ENCODE measurements around the gene CST9.

The CST9 gene

DNA sequence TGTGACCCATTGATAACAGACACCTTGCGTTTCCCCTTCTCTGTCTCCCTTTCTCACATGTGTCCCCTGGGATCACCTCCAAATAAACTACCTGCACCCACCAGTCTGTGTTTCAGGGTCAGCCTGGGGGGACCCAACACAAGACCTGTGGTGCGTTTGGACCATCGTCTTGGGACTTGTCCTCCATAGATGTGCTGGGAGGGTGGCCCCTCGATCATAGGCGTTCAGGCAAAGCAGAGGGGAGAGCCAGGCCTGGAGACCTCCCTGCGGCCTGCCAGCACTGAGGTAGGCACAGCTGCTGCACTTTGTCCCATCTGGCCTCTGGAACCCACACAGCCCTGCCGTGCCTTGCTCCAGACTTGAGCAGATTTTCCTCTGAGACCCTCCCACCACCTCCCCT, 18.1 kb downstream of the CST9 start:
- TF ChIP-seq, protein P1, sequence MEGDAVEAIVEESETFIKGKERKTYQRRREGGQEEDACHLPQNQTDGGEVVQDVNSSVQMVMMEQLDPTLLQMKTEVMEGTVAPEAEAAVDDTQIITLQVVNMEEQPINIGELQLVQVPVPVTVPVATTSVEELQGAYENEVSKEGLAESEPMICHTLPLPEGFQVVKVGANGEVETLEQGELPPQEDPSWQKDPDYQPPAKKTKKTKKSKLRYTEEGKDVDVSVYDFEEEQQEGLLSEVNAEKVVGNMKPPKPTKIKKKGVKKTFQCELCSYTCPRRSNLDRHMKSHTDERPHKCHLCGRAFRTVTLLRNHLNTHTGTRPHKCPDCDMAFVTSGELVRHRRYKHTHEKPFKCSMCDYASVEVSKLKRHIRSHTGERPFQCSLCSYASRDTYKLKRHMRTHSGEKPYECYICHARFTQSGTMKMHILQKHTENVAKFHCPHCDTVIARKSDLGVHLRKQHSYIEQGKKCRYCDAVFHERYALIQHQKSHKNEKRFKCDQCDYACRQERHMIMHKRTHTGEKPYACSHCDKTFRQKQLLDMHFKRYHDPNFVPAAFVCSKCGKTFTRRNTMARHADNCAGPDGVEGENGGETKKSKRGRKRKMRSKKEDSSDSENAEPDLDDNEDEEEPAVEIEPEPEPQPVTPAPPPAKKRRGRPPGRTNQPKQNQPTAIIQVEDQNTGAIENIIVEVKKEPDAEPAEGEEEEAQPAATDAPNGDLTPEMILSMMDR (IDR thresholded peaks at IDR 0.05; ENCODE audit: low read depth, low read length, poor library complexity, severe bottlenecking) = no peak
- TF ChIP-seq EZH2phosphoT487 (IDR thresholded peaks at IDR 0.05; ENCODE audit: borderline replicate concordance, low read length) = no peak
- no peaks in the 10 kb centered on the region for H3K27me3 ChIP-seq (ENCODE audit: control insufficient read depth, low read length)
- peaks cover 2% of the 10 kb centered on the region; the same call in 1 of the 2 replicates for H3K9me3 ChIP-seq (ENCODE audit: control insufficient read depth, insufficient read depth, low read length)
- H3K36me3 ChIP-seq (ENCODE audit: control insufficient read depth, low read length) = no peaks in the 10 kb centered on the region
- no peaks in the 10 kb centered on the region for H3F3A ChIP-seq (ENCODE audit: control insufficient read depth, insufficient read depth)
- H3K4me2 ChIP-seq (ENCODE audit: low read length) = no peak overlapping the region
- no peaks in the 10 kb centered on the region for H3K4me1 ChIP-seq (ENCODE audit: control insufficient read depth, low read length)
- H3K27ac ChIP-seq (ENCODE audit: low read depth, low read length) = no peak overlapping the region
- no peaks in the 10 kb centered on the region for H4K20me1 ChIP-seq (ENCODE audit: control insufficient read depth, insufficient read depth, low read depth, low read length)
- no peaks in the 10 kb centered on the region for H3K79me2 ChIP-seq (ENCODE audit: control insufficient read depth, low read length)
- no peak overlapping the region for H3K4me3 ChIP-seq (ENCODE audit: low read length)
- H3K9me2 ChIP-seq (replicated peaks; ENCODE audit: control insufficient read depth, low read length) = no peaks in the 10 kb centered on the region

DNA sequence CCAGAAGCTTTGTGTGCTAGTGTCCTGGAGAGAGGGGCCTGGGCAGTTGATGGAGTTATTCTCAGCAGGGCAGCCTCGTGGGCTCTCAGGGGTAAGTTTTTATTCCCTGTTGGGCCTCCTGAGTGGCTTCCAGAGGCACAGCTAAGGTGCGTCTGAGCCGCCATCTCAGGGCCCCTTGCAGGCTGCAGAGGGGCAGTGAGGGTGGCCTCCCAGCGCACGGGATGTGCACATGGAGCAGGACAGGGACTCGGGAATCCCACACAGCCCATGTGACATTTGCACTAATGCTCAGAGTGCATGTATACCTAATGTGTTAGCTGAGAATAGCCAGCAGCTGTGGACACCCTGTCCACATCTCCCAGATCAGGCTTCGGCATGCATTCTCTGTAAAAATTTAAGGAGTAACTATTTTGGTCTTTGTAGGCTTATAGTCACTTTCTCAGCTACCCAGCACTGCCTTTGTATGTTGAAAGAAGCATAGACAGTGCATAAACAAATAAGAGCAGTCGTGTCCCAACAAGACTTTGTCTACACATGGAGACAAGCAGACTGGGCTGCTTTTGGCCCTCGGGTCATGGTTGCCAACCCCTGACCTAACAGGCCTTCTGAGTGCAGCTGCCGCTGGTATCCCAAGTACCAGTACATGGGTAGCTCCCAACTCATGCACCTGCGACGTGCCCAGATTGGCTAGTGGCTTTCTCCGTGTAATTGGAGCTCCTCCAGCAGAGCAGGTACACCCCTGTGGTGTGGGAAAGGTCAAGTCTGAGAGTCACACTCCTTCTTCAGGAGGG, 18.8 kb downstream of the CST9 start:
- Histone ChIP-seq H3K4me3 (ENCODE audit: low read length) (no peak overlapping the region), H3K9me3 (ENCODE audit: control insufficient read depth, insufficient read depth, low read length) (peaks cover 2% of the 10 kb centered on the region; the same call in 1 of the 2 replicates), H3K4me2 (ENCODE audit: low read length) (no peak overlapping the region), H3K79me2 (ENCODE audit: control insufficient read depth, low read length) (no peaks in the 10 kb centered on the region), H3K27ac (ENCODE audit: low read depth, low read length) (no peak overlapping the region), H3K27me3 (ENCODE audit: control insufficient read depth, low read length) (no peaks in the 10 kb centered on the region), H3F3A (ENCODE audit: control insufficient read depth, insufficient read depth) (no peaks in the 10 kb centered on the region), H3K4me1 (ENCODE audit: control insufficient read depth, low read length) (no peaks in the 10 kb centered on the region), H3K36me3 (ENCODE audit: control insufficient read depth, low read length) (no peaks in the 10 kb centered on the region), H4K20me1 (ENCODE audit: control insufficient read depth, insufficient read depth, low read depth, low read length) (no peaks in the 10 kb centered on the region), H3K9me2 (replicated peaks; ENCODE audit: control insufficient read depth, low read length) (no peaks in the 10 kb centered on the region)
- TF ChIP-seq, protein P1 (IDR thresholded peaks at IDR 0.05; ENCODE audit: low read depth, low read length, poor library complexity, severe bottlenecking) = no peak
- TF ChIP-seq EZH2phosphoT487 (IDR thresholded peaks at IDR 0.05; ENCODE audit: borderline replicate concordance, low read length) = no peak

DNA sequence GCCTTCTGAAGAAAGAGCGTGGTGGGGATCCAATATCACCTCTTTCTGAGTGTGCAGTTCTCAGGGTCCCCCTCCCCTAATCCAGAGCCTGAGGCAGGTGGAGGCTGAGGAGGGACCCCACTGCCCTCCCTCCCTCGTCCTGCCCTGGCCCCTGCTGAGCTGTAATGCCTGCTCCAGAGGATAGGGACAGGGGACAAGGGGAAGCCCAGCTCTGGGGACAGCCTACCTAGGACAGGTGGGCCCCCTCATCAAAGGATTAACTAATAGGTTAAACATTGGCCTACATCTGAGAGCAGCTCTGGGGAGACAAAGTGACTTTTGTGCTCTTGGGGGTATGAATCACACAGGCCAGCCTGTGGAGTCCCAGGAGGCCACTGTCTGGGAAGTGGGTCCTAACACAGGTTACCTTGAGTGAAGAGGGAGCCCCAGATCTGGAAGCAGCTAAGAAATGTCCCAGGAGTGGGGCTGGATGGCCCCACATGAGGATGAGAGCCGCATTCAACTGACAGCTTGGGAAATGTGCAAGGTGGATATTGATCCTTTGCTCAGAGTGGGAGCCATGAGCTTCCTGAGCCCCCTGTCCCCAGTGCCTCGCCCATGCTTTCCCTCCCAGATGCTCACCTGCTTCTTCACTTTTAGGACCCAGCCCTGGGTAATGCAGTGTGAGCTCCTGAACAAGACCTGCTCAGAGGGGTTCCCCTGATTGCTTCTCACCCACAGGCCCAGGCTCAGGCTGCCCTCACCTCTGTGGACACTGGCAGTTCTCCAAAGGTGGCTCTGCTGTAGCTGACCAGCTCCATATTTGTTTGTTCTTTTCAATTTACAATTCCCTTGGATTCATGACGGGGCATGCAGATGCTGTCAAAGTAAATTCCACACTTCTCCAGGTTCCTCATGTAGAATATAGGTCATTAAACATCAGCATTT, 19.6 kb downstream of the CST9 start:
- H3K27ac ChIP-seq (ENCODE audit: low read depth, low read length) = no peak overlapping the region
- H3F3A ChIP-seq (ENCODE audit: control insufficient read depth, insufficient read depth) = no peaks in the 10 kb centered on the region
- no peaks in the 10 kb centered on the region for H4K20me1 ChIP-seq (ENCODE audit: control insufficient read depth, insufficient read depth, low read depth, low read length)
- H3K36me3 ChIP-seq (ENCODE audit: control insufficient read depth, low read length) = no peaks in the 10 kb centered on the region
- H3K9me3 ChIP-seq (ENCODE audit: control insufficient read depth, insufficient read depth, low read length) = peaks cover 2% of the 10 kb centered on the region; the same call in 1 of the 2 replicates
- TF ChIP-seq, protein P1 (IDR thresholded peaks at IDR 0.05; ENCODE audit: low read depth, low read length, poor library complexity, severe bottlenecking) = no peak
- no peak for TF ChIP-seq EZH2phosphoT487 (IDR thresholded peaks at IDR 0.05; ENCODE audit: borderline replicate concordance, low read length)
- H3K9me2 ChIP-seq (replicated peaks; ENCODE audit: control insufficient read depth, low read length) = no peaks in the 10 kb centered on the region
- H3K79me2 ChIP-seq (ENCODE audit: control insufficient read depth, low read length) = no peaks in the 10 kb centered on the region
- H3K4me1 ChIP-seq (ENCODE audit: control insufficient read depth, low read length) = no peaks in the 10 kb centered on the region
- H3K4me2 ChIP-seq (ENCODE audit: low read length) = no peak overlapping the region
- H3K4me3 ChIP-seq (ENCODE audit: low read length) = no peak overlapping the region
- no peaks in the 10 kb centered on the region for H3K27me3 ChIP-seq (ENCODE audit: control insufficient read depth, low read length)

Measured in DOHH2 (cell line).